NCI-H526 (cell line): ENCODE results near the gene RETREG1.
"Not testable (repeated sequence)": the region's sequence is repeated elsewhere in the genome, so short reads cannot be mapped to it uniquely, and the experiment has no call there.

ENCODE experiments used
- DNase-seq, 2 experiments: peaks; one replicate each; lab custom pipeline; 2025; lab: John Stamatoyannopoulos, UW

The RETREG1 gene

DNA sequence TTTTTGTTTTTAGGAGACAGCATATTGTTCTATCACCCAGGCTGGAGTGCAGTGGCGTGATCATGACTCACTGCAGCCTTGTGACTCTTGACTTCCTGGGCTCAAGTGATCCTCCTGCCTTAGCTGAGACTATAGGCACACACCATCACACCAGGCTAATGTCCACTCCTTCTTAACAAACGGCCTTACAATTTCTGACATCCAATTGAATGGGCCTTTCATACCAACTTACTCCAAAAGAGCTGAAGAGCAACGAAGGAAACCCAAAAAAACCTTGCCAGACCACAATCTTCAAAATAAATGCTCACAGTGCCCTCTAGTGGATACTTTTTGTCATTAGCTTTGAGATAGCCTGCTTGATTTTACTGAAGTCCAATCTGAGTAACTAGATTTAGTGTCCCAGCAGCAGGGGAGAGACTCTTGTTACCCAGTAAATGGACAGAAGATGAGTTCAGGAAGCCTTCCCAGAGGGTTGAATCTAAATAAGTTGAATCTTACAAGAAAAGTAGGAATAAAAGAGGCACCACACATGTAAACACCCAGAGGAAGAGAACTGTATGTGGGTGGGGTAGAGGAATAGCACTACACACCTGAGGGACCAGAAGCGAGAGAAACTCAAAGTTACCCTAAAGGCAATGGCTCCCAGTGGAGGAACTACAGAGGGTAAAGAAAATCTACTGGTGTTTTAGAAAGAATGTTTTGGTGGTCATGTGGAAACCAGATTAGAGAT lies 160.5 kb downstream of the RETREG1 start:
- DNase-seq, result peak; percentile 2 to 76

DNA sequence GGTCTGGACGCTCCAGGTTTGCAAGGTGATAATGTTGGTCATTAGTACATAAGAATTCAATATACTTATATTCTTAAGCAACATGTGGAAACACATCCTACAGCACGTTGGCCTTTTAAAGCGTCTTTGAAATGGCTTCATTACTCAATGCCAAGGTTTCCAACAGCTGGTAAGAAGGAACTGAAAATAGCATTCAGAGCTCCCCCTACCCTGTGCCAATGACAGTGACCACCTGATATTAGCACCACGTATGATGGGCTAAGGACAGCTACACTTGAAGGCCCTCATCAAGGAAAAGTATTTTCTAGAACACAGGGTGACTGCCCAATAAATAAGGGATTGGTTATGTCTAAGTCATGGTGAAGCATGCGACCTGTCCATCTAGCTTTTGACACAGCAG lies 161.1 kb downstream of the RETREG1 start:
- DNase-seq, result no peak

- no peak for DNase-seq
Observed at GRCh38 chr5:16454686-16455085, 162.1 kb downstream of the RETREG1 start.

DNA sequence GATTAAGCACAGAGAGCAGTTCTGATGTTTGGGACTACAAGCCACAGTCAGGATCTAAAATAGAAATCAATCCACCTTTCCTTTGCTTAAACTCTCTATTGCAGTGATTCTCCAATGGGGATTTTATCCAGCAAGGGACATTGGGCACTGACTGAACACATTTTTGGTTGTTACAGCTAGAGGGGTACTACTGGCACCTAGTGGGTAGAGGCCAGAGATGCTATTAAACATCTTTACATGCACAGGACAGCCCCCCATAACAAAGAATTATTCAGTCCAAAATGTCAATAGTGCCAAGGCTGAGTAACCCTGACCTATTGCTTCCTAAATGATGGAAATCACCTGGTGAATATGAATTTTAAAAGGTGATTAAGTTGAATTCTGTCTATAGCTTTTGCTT lies 163.2 kb downstream of the RETREG1 start:
- DNase-seq, result no peak

GRCh38 chr5:16450163-16450562 lies 166.6 kb downstream of the RETREG1 start:
- DNase-seq, result no peak

- no peak for DNase-seq
Observed at GRCh38 chr5:16446993-16447392, 169.8 kb downstream of the RETREG1 start.

- no peak for DNase-seq
Observed at GRCh38 chr5:16437977-16438376, 178.8 kb downstream of the RETREG1 start.

DNA sequence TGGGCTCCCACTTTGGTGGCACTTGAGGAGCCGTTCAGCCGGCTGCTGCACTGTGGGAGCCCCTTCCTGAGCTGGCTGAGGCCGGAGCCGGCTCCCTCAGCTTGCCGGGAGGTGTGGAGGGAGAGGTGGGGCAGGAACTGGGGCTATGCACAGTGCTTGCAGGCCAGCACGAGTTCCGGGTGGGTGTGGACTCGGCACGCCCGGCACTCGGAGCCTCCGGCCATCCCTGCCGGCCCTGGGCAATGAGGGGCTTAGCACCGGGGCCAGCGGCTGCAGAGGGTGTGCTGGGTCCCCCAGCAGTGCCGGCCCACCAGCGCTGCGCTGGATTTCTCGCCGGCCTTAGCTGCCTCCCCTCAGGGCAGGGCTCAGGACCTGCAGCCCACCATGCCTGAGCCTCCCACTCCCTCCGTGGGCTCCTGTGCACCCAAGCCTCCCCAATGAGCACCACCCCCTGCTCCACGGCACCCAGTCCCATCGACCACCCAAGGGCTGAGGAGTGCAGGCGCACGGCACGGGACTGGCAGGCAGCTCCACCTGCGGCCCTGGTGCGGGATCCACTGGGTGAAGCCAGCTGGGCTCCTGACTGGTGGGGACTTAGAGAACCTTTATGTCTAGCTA lies 180.6 kb downstream of the RETREG1 start:
- DNase-seq, result not testable (repeated sequence)

GRCh38 chr5:16431490-16431889 lies 185.3 kb downstream of the RETREG1 start:
- no peak for DNase-seq

DNA sequence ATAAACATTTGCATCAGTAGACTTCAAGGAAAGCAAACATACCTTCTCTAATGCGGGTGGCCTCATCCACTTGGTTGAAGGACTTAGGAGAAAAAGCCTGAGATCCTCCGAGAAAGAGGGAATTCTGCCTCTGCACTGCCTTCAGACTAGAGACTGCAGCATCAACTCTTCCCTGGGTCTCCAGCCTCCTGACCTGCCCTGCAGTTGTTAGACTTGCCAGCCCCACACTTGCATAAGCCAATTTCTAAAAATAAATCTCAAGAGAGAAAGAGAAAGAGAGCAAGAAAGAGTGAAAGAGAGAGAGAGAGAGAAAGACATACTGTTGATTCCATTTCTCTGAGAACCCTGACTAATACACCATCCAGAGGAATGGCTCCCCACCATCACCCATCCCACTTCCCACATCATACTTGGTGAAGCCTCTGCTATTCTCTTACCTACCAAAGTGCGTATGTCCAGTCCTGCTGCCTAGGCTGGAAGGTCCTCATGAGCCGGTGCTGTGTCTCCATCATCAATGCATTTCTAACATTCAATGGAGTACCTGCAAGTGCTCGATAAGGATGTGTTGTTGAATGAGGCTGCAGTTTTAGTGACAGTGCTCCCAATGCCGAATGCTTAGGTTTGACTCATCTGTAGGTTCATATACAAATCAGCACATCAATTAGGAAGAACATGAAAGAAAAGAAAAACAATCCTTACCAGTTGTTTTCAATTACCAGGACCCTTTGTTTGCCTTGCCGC lies 186.3 kb downstream of the RETREG1 start:
- no peak for DNase-seq

DNA sequence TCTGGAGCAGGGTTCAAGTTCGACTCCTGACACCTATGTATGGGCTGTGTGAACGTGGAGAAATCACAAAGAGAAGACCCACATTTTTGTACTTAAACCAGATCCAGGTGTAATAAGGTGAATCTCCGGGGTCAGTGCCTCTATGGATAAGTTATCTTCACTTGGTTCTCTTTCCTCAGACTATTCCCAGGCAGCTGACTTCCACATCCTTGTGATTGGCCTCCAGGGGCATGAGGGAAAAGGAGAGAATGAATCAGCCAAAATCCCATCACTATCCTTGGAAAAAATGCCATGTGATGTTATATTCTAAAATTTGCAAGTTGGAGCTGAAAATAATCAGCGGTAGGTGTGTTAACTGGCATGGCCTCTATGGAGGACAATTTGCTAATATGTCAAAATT lies 188.4 kb downstream of the RETREG1 start:
- DNase-seq, result no peak

- no peak for DNase-seq
Observed at GRCh38 chr5:16427587-16427986, 189.2 kb downstream of the RETREG1 start.
